ENCODE results near the gene GOLGA8H.
"Not testable (repeated sequence)": the region's sequence is repeated elsewhere in the genome, so short reads cannot be mapped to it uniquely, and the experiment has no call there.

- not testable (repeated sequence) for TF ChIP-seq POLR2A (IDR thresholded peaks at IDR 0.05; ENCODE audit: low read depth, low read length); TAF1 (IDR thresholded peaks at IDR 0.05; ENCODE audit: borderline replicate concordance, low read depth, low read length); POLR2AphosphoS5 (IDR thresholded peaks at IDR 0.05; ENCODE audit: low read depth, low read length)
Observed at GRCh38 chr15:30626194-30626565, 22.4 kb downstream of the GOLGA8H start.
